A549 (cell line): ENCODE data around the gene IZUMO1R. TPM values are rescaled to one million over a fixed set of nuclear protein-coding genes. Genes with fewer than 3 reads are reported as not detected.

ENCODE experiments used
- ATAC-seq, 2 experiments: fragments of 200-7000 bp in 1 of 2; fragments of >200 bp in 1 of 2; cut with Nextera tagmentation in 1 of 2; cut with Tn5 transposase in 1 of 2; 3 replicates each; pipeline versions ENCODE4 v1.8.0 to v1.9.1; 2018 to 2020; ENCODE audit warnings: mild to moderate bottlenecking in 1 of 2, moderate library complexity in 1 of 2
- CTCF ChIA-PET: fragments of 300-600 bp; sonication (Branson Sonifier 250); formaldehyde crosslinking; extraction: SDS; loops from one replicate; lab custom pipeline; 2021; ENCODE audit warnings: antibody characterized with exemption, inconsistent platforms; lab: Yijun Ruan, JAX
- POLR2A ChIA-PET: fragments of 350-600 bp; formaldehyde crosslinking; extraction: SDS; loops from one replicate; lab custom pipeline; 2021; ENCODE audit warnings: antibody characterized with exemption, inconsistent platforms; lab: Yijun Ruan, JAX
- DNase-seq, 2 experiments: peaks; one replicate each; pipeline versions ENCODE4 v3.0.0 to v3.0.0-alpha.2; 2011 to 2016; ENCODE audit warnings: low read depth in 1 of 2, low spot score in 1 of 2
- FAIRE-seq: peaks from 2 replicates; lab custom pipeline; 2011; peaks lifted over from hg19 to GRCh38; lab: Jason Lieb, UNC
- H3K27ac ChIP-seq, 2 experiments: fragments of >200 bp; sonication (Bioruptor Twin); formaldehyde crosslinking; 3 replicates each; pipeline ENCODE4 v1.5.1; 2016 to 2017
- H3K4me1 ChIP-seq: fragments of >200 bp; sonication (Bioruptor Twin); formaldehyde crosslinking; 3 replicates; pipeline ENCODE4 v1.6.1; 2016
- H3K4me2 ChIP-seq: fragments of >200 bp; sonication (Bioruptor Twin); formaldehyde crosslinking; 3 replicates; pipeline ENCODE4 v1.6.1; 2016
- H3K4me3 ChIP-seq: fragments of >200 bp; sonication (Bioruptor Twin); formaldehyde crosslinking; 3 replicates; pipeline ENCODE4 v1.5.1; 2016
- H3K9me3 ChIP-seq: fragments of >200 bp; sonication (Bioruptor Twin); formaldehyde crosslinking; 3 replicates; pipeline ENCODE4 v1.6.1; 2016
- BCL3 ChIP-seq: fragments of >200 bp; sonication (Bioruptor Twin); formaldehyde crosslinking; IDR thresholded peaks from 3 replicates; pipeline ENCODE4 v1.6.1; 2016
- BHLHE40 ChIP-seq: IDR thresholded peaks from 2 replicates; pipeline ENCODE4 v1.6.1; 2012; ENCODE audit warnings: low read depth, low read length, inconsistent platforms
- CEBPB ChIP-seq, 2 experiments: fragments of >200 bp in 1 of 2; sonication (Bioruptor Twin) in 1 of 2; formaldehyde crosslinking in 1 of 2; IDR thresholded peaks; 2 replicates each; pipeline ENCODE4 v1.6.1; 2012 to 2016
- CHD2 ChIP-seq: fragments of 150-350 bp; IDR thresholded peaks from 2 replicates; pipeline ENCODE4 v1.6.1; 2014; ENCODE audit warnings: low read length; ENCODE audit not compliant: partially characterized antibody
- CHD4 ChIP-seq: fragments of 200-600 bp; sonication (generic); IDR thresholded peaks from 2 replicates; pipeline ENCODE4 v1.6.1; 2016; ENCODE audit warnings: antibody characterized with exemption, mild to moderate bottlenecking, borderline replicate concordance
- CTCF ChIP-seq: fragments of >200 bp; sonication (Bioruptor Twin); formaldehyde crosslinking; IDR thresholded peaks from 3 replicates; pipeline ENCODE4 v1.5.1; 2016
- ELK1 ChIP-seq: fragments of 150-350 bp; IDR thresholded peaks from 2 replicates; pipeline ENCODE4 v1.6.1; 2014; ENCODE audit warnings: low read depth, mild to moderate bottlenecking, low read length
- EP300 ChIP-seq, 2 experiments: fragments of >200 bp; sonication (Bioruptor Twin); formaldehyde crosslinking; IDR thresholded peaks; 2 replicates in 1 of 2; 3 replicates in 1 of 2; pipeline ENCODE4 v1.6.1; 2016 to 2017
- ESRRA ChIP-seq: fragments of 150-350 bp; IDR thresholded peaks from 2 replicates; pipeline ENCODE4 v1.6.1; 2014; ENCODE audit warnings: mild to moderate bottlenecking, low read length, borderline replicate concordance
- HMGXB4 ChIP-seq: fragments of 250-450 bp; sonication (Bioruptor Pico); IDR thresholded peaks from 2 replicates; pipeline ENCODE4 v1.5.0; 2021; ENCODE audit warnings: mild to moderate bottlenecking, moderate library complexity, borderline replicate concordance
- JUNB ChIP-seq: fragments of >200 bp; sonication (Bioruptor Twin); formaldehyde crosslinking; IDR thresholded peaks from 2 replicates; pipeline ENCODE4 v1.6.1; 2016
- MAZ ChIP-seq: fragments of 150-350 bp; IDR thresholded peaks from 2 replicates; pipeline ENCODE4 v1.6.1; 2014; ENCODE audit warnings: antibody characterized with exemption, low read depth, low read length, borderline replicate concordance
- NPAS2 ChIP-seq: fragments of 250-450 bp; sonication (Bioruptor Pico); IDR thresholded peaks from 2 replicates; pipeline ENCODE4 v1.8.0; 2022; ENCODE audit warnings: mild to moderate bottlenecking, moderate library complexity, borderline replicate concordance
- PHF8 ChIP-seq: fragments of 200-600 bp; sonication (generic); IDR thresholded peaks from 2 replicates; pipeline ENCODE4 v1.6.1; 2016; ENCODE audit warnings: low read depth, mild to moderate bottlenecking, antibody characterized with exemption, moderate library complexity, borderline replicate concordance
- POLR2AphosphoS2 ChIP-seq: conservative IDR thresholded peaks from 2 replicates; pipeline ENCODE4 v1.6.1; 2012; ENCODE audit warnings: low read length, improper control_type of control experiment, inconsistent platforms
- RARB ChIP-seq: fragments of 250-450 bp; sonication (Bioruptor Pico); IDR thresholded peaks from 2 replicates; pipeline ENCODE4 v1.8.0; 2021; ENCODE audit warnings: mild to moderate bottlenecking, moderate library complexity
- RFX5 ChIP-seq: fragments of 450-650 bp; IDR thresholded peaks from 2 replicates; pipeline ENCODE4 v1.7.1; 2014; ENCODE audit warnings: antibody characterized with exemption, mild to moderate bottlenecking, moderate library complexity
- SREBF2 ChIP-seq: fragments of 450-650 bp; IDR thresholded peaks from 2 replicates; pipeline ENCODE4 v1.6.1; 2014; ENCODE audit warnings: mild to moderate bottlenecking, moderate library complexity
- ZC3H11A ChIP-seq: fragments of 450-650 bp; IDR thresholded peaks from 2 replicates; pipeline ENCODE4 v1.6.1; 2014; ENCODE audit warnings: antibody characterized with exemption, mild to moderate bottlenecking
- WGBS: methylation state at CpG from one replicate; pipeline ENCODE4 v1.1.6; 2017; ENCODE audit errors: missing lambda C conversion rate; 5-methylcytosine and 5-hydroxymethylcytosine counted together
- polyA plus RNA-seq, 4 experiments: library from polyadenylated mRNA; depleted of rRNA in 3 of 4; stranded (reverse); fragments of >200 nt; fragmentation: RNase III in 1 of 4; extraction: RNeasy Plus Mini Kit Qiagen cat#74134 plus additional on column Dnase treatment in 1 of 4; gene quantifications; 2 replicates in 3 of 4; 3 replicates in 1 of 4; pipeline ENCODE4 v1.2.3, GENCODE V29; 2011 to 2017

Gene IZUMO1R
- polyA plus RNA-seq, 2 of the 4 experiments (the other 2 are of a cell fraction), result not detected

GRCh38 chr11:94283678-94284077 lies 20.7 kb upstream of the IZUMO1R start:
- TF ChIP-seq EP300 (IDR thresholded peaks at IDR 0.05), result no peak
- TF ChIP-seq RARB, result no peak
- no peak for TF ChIP-seq CHD2
- no peak for TF ChIP-seq BCL3
- TF ChIP-seq CTCF, result no peak
- no peak for TF ChIP-seq JUNB
- TF ChIP-seq ESRRA, result no peak
- H3K27ac ChIP-seq, result no peak overlapping the region
- no peak overlapping the region for H3K4me3 ChIP-seq
- no peaks in the 10 kb centered on the region for H3K4me1 ChIP-seq
- ChIA-PET CTCF (no interaction called here), POLR2A (no interaction called here)
- H3K4me2 ChIP-seq, result no peak overlapping the region
- no peak for DNase-seq
- ATAC-seq, result no peak
- H3K9me3 ChIP-seq, result no peaks in the 10 kb centered on the region
- no peak for FAIRE-seq

- Histone ChIP-seq H3K4me1 (no peaks in the 10 kb centered on the region), H3K4me3 (no peak overlapping the region), H3K4me2 (no peak overlapping the region), H3K27ac (no peak overlapping the region), H3K9me3 (no peaks in the 10 kb centered on the region)
- ATAC-seq, result no peak
- DNase-seq, result peak in 1 of 2 experiments; percentile 16
- 5% methylated on average over 1 of the region's 1 CpG for WGBS
- FAIRE-seq, result no peak
- TF ChIP-seq POLR2AphosphoS2, result no peak
- TF ChIP-seq BHLHE40, result no peak
- TF ChIP-seq PHF8, result no peak
- TF ChIP-seq ZC3H11A, result no peak
- TF ChIP-seq ELK1, result no peak
- TF ChIP-seq MAZ, result no peak
- no peak for TF ChIP-seq NPAS2
- CTCF ChIA-PET, result no interaction called here
- POLR2A ChIA-PET, result no interaction called here
Observed at GRCh38 chr11:94295534-94295933, 8.8 kb upstream of the IZUMO1R start.

GRCh38 chr11:94297985-94298576 lies 6.3 kb upstream of the IZUMO1R start:
- Histone ChIP-seq H3K27ac (no peak overlapping the region), H3K4me3 (no peak overlapping the region), H3K4me2 (no peak overlapping the region), H3K4me1 (no peaks in the 10 kb centered on the region), H3K9me3 (no peaks in the 10 kb centered on the region)
- ChIA-PET POLR2A (no interaction called here), CTCF (interaction anchor here (0.9 kb wide), 1 partner anchor 114 kb away, joined by 4 read pairs; no protein-coding TSS in a partner anchor)
- FAIRE-seq, result no peak
- no peak for DNase-seq
- 26% methylated on average over 5 of the region's 5 CpGs for WGBS
- peak in 1 of 2 experiments; percentile 50; a peak in 1 of 6 replicates for ATAC-seq
- TF ChIP-seq HMGXB4 (CRISPR knock-in tag), result no peak
- no peak for TF ChIP-seq CHD4
- no peak for TF ChIP-seq RFX5
- no peak for TF ChIP-seq CEBPB (IDR thresholded peaks at IDR 0.05)
- TF ChIP-seq ZC3H11A, result no peak
- no peak for TF ChIP-seq SREBF2
- TF ChIP-seq CHD2, result no peak
